Measurements from ENCODE around the gene AGBL4.

The AGBL4 gene

GRCh38 chr1:49694251-49694827 lies 329.4 kb downstream of the AGBL4 start:
- no peak for DNase-seq (ENCODE audit: low read depth in 2 of 2)

DNA sequence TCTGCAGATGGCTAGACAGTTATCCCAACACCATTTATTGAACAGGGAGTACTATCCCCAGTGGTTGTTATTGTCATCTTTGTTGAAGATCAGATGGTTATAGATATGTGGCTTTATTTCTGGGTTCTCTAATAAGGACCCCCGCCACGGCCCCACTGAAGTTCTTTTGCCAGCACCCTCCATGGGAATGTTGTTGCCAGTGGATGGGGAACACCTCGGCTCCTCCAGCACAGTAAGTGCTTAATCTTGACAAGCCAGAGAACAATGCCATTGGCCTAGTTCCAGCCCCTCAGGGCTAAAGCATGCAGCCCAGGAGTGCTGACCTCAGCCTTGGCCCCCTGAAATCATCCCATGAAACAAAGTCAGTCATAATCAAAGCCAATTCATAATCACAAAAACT lies 337.6 kb downstream of the AGBL4 start:
- no peak for DNase-seq (ENCODE audit: low read depth in 2 of 2)

DNA sequence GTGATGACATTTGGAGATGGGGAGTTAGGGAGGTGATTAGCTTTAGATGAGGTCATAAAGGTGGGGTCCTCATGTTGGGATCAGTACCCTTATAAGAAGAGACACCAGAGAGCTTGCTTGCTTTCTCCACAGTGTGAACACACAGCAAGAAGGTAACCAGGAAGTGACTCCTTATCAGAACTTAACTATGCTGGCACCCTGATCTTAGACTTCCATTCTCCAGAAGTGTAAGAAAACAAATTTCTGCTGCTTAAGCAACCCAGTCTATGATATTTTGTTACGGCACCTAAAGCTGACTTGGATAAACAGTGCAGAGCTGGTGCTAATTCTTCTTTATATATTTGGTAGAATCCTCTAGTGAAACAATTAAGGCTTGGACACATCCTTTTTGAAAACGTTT lies 346.0 kb downstream of the AGBL4 start:
- DNase-seq (ENCODE audit: low read depth in 2 of 2) = no peak

DNA sequence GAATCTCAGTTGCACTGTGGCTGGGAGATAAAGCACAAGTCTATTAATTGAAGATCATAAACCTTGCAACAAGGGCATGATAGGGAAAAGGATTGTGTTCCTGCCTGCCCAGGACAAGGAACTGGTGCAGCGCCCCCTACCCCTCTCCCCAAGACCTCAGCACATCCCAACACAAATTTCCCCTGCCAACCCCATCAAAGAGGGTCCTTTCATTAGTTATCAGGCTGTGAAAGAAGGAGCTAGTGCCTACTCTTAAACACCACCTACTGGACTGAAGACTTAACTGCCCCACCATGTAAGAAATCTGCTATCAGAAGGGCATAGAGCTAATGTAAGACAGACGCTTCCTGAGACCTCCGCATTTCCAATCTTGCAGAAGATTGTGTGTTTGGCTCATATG lies 372.6 kb downstream of the AGBL4 start:
- DNase-seq (ENCODE audit: low read depth in 2 of 2) = no peak

GRCh38 chr1:49630156-49630555 lies 393.6 kb downstream of the AGBL4 start:
- DNase-seq (ENCODE audit: low read depth in 2 of 2) = no peak

DNA sequence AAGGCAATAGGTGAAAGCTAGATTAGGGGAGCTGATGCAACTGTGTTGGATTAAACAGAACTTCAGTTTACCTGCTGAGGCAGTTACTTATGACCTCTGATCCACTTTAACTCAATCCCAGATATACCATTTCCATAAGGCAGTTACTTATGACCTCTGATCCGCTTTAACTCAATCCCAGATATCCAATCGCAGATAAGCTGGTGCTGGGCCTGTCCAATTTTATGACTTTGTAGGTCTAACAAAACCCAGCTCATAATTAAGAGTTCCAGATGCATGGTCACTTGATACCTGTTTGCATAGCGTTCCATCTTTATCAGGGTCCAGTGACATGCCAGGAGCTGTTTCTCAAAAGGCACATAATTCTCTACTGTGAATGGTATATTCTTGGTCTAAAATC lies 396.0 kb downstream of the AGBL4 start:
- DNase-seq (ENCODE audit: low read depth in 2 of 2) = no peak

DNA sequence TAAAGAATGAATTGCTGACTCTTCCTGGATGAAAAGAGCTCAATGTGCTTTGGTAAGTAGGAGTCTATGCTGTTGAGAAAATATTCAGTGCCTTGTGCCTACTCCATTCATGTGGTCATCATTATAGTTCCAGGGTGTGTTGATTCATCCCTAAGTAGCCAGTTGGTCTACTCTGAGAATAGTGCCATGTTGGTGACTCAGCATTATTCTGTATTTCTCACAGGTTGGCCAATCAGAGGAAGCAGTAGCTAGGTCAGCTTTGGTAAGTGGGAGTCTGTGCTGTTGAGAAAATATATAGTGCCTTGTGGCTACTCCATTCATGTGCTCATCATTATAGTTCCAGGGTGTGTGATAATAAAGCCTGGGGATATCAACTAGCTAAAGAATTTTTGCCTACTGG lies 397.3 kb downstream of the AGBL4 start:
- no peak for DNase-seq (ENCODE audit: low read depth in 2 of 2)

DNA sequence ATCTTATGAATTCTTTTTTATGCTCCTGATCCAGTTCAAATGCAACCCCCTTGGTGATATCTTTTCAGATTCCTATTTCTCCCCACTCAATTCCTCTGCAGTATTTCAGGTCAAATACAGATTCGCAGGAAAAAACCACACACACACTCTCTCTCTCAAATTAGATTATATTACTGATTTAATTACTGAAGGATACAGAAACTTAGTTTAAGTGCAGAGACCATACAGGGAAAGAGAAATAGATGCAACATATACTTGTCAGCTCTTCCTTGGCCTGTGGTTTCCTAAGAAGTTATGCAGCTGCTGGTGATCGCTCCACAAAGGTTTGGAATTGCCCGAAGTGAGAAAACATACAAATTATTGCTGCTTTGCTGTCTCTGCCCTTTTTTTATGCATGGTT lies 400.9 kb downstream of the AGBL4 start:
- no peak for DNase-seq (ENCODE audit: low read depth in 2 of 2)

DNA sequence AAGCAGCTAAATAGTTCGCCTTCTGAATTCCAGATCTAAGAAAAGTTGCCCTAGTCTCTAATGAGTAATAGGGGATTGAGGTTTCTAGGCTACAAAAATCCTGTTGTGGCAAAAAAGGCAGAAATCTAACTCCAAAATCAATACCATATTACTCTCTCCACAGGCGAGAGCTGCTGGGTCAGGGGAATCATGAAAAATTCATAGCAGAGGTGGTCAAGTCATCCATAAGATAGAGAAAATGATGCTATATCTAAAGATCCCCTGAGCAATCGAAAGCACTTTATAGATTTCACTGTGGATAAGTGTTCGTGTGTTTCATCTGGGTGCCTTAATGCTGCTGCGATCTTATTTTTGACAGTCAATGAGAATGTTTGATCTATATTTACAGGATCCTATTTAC lies 417.7 kb downstream of the AGBL4 start:
- DNase-seq (ENCODE audit: low read depth in 2 of 2) = no peak

- DNase-seq (ENCODE audit: low read depth in 2 of 2) = no peak
Measured at GRCh38 chr1:49597436-49597835, 426.3 kb downstream of the AGBL4 start.

GRCh38 chr1:49576327-49576901 lies 447.3 kb downstream of the AGBL4 start:
- no peak for DNase-seq (ENCODE audit: low read depth in 2 of 2)

GRCh38 chr1:49556676-49557234 lies 467.0 kb downstream of the AGBL4 start:
- no peak for DNase-seq (ENCODE audit: low read depth in 2 of 2)

GRCh38 chr1:49552101-49552500 lies 471.7 kb downstream of the AGBL4 start:
- no peak for DNase-seq (ENCODE audit: low read depth in 2 of 2)

DNA sequence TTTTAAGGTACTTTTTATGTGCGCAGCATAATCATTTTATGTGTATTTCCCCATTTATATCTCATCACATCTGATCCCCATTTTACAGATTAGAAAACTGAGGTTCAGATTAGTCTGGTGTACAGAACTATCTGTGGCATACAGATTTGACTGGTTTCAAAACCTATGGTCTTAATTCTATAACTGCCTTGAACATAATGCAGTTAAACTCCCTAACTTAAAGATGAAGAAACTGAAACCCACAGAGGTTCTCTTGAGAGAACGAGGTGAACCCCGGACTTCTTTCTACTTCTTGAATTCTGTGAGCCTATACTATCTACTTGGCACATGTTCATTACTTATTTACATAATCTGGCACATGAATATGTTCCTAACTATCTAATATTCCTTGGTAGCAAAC lies 479.1 kb downstream of the AGBL4 start:
- no peak for DNase-seq (ENCODE audit: low read depth in 2 of 2)

- DNase-seq (ENCODE audit: low read depth in 2 of 2) = no peak
Measured at GRCh38 chr1:49541096-49541752, 482.5 kb downstream of the AGBL4 start.

DNA sequence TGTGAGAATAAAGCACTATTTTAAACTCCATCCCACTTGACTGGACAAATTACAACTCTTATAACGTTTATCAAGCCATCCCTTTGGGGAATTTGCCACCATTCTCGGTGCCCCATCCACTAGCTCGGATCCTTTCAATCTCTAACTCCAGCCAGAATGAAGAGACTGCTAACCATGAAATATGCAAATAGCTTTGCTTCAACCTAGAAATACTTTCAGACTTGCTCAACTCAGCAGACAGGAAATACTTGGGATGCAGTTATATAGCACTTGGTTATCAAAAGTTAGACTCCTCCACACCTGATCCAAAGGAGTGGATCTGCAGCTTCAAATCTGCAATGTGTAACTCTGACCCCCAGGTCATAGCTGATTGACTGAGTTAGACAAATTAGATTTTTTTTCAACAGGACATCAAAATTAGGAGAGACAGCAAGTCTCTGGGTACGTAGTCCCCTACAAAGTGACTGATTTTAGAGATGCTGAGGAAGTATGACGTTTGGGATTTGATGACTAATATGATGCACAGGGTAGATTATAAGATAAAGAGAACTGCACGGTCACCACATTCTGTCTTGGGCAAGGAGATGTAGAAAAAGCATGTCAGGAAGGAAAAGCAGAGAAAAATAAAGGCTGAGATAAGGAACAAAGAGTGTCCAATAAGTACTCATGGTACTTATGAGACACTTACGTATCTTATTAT lies 496.0 kb downstream of the AGBL4 start:
- DNase-seq (ENCODE audit: low read depth in 2 of 2) = no peak

DNA sequence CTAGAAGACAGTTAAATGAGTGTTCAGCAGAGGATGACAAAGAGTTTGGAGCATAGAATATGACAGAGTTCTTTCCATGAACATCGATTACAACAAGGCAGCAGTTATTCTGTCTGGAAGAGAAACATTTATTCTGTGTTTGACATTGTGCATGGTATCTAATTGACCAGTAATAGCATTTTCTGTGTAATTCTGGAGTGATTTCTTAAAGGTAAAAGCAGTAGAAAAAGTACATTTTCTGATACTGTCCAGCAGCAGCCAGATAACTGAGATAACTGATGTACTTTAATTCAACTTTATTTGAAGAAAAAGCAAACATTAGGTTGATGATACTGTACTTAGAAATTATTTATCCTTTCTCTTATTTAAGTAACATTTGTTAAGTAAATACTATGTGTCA lies 497.1 kb downstream of the AGBL4 start:
- no peak for DNase-seq (ENCODE audit: low read depth in 2 of 2)

DNA sequence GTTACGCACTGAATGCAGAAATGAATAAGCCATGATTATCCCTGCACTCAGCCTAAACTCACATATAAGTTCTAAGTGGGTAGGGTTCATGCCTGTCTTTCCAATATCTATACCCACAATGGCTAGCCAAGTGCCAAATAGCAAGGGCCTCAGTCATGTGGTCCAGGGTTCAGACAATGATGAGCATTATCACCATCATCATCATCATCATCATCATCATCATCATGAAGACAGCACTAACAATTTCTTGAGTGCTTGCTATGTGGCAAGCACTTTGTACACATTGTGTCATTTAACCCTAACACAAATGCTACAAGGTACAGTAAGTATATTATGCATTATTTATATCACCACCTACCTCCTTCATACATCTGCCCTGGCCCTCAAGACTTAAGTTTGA lies 500.0 kb downstream of the AGBL4 start:
- DNase-seq (ENCODE audit: low read depth in 2 of 2) = no peak

GRCh38 chr1:49466961-49467360 lies 556.8 kb downstream of the AGBL4 start:
- no peak for DNase-seq (ENCODE audit: low read depth in 2 of 2)

GRCh38 chr1:49465486-49466185 lies 558.1 kb downstream of the AGBL4 start:
- DNase-seq (ENCODE audit: low read depth in 2 of 2) = no peak

DNA sequence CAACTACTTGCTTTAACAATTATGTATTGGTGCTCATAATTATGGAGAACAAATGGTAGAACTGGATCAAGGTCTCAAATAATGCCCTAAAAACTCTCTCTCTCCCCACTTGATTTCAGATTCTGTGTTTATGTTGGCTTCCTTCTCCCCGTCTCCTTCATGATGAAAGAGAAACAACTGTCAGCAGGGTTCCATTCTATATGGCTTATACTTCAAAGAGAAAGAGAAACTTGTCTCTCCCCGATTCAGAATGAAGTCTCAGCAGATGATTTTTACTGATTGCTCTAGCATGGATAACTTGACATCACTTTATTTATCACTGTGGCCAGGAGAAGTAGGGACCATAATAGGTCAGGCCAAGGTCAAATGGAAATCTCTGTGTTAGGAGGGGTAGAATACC lies 575.6 kb downstream of the AGBL4 start:
- no peak for DNase-seq (ENCODE audit: low read depth in 2 of 2)

GRCh38 chr1:49436865-49437264 lies 586.9 kb downstream of the AGBL4 start:
- no peak for DNase-seq (ENCODE audit: low read depth in 2 of 2)
